Activated CD4-positive, alpha-beta T cell treated with anti-CD3 and anti-CD28 coated beads, Interleukin-2, amount 10 ng/mL, durations not matched to agents 7 days and 5 days (primary cell): ENCODE results near the gene LNX1. TPM values are rescaled to one million over a fixed set of nuclear protein-coding genes. Genes with fewer than 3 reads are reported as not detected.
"Not testable (repeated sequence)": the region's sequence is repeated elsewhere in the genome, so short reads cannot be mapped to it uniquely, and the experiment has no call there.

ENCODE experiments used
- CTCF ChIA-PET: fragments of 350-600 bp; sonication (Branson Sonifier 250); formaldehyde crosslinking; loops from one replicate; lab custom pipeline; 2021; ENCODE audit warnings: antibody characterized with exemption; lab: Charles Lee
- POLR2A ChIA-PET: fragments of 350-600 bp; sonication (Branson Sonifier 250); formaldehyde crosslinking; loops from one replicate; lab custom pipeline; 2021; ENCODE audit warnings: antibody characterized with exemption; lab: Charles Lee
- DNase-seq: peaks from one replicate; pipeline ENCODE4 v3.0.0-alpha.2; 2020
- H3K27ac Mint-ChIP-seq: one replicate; pipeline ENCODE4 v1.8.0; 2021; ENCODE audit warnings: mild to moderate bottlenecking, moderate library complexity, mixed read lengths
- H3K27me3 Mint-ChIP-seq: one replicate; pipeline ENCODE4 v1.8.0; 2021; ENCODE audit warnings: mixed read lengths
- H3K36me3 Mint-ChIP-seq: one replicate; pipeline ENCODE4 v1.8.0; 2021; ENCODE audit warnings: low read depth, mixed read lengths
- H3K4me1 Mint-ChIP-seq: one replicate; pipeline ENCODE4 v1.8.0; 2021; ENCODE audit warnings: mixed read lengths
- H3K4me3 Mint-ChIP-seq: one replicate; pipeline ENCODE4 v1.8.0; 2021; ENCODE audit warnings: mild to moderate bottlenecking, moderate library complexity, mixed read lengths
- H3K9me3 Mint-ChIP-seq: one replicate; pipeline ENCODE4 v1.8.0; 2021; ENCODE audit warnings: mixed read lengths
- total RNA-seq, 2 experiments: library from RNA; stranded (reverse); gene quantifications; one replicate each; pipeline ENCODE4 v1.2.3, GENCODE V29; 2021

LNX1 gene
- total RNA-seq, 2 experiments from 2014 or later: not detected

DNA sequence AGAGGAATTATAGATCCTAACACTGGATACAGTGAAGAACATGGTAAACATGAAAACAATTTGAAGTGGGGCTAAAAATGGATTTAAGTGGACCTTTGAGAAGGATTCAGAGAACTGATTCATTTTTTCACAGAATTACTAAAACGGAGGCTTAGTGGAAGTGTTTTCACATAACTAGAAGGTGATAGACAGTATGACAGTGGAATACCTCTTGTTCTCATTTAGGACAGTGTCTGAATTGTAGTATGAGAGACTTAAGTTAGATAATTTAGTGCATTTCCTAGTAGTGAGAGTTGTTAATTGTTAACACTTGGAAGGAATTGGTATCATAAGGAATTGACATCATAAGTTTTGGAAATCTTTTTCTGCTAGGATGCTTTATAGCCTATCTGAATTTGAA is 149.7 kb downstream of the LNX1 start:
- H3K27me3 Mint-ChIP-seq: no peaks in the 10 kb centered on the region
- no peaks in the 10 kb centered on the region for H3K9me3 Mint-ChIP-seq
- no peak overlapping the region for H3K27ac Mint-ChIP-seq
- no peak for DNase-seq
- no peak overlapping the region for H3K4me3 Mint-ChIP-seq
- H3K4me1 Mint-ChIP-seq: no peaks in the 10 kb centered on the region
- H3K36me3 Mint-ChIP-seq: peaks cover 50% of the 10 kb centered on the region
- ChIA-PET POLR2A (no interaction called here), CTCF (no interaction called here)

DNA sequence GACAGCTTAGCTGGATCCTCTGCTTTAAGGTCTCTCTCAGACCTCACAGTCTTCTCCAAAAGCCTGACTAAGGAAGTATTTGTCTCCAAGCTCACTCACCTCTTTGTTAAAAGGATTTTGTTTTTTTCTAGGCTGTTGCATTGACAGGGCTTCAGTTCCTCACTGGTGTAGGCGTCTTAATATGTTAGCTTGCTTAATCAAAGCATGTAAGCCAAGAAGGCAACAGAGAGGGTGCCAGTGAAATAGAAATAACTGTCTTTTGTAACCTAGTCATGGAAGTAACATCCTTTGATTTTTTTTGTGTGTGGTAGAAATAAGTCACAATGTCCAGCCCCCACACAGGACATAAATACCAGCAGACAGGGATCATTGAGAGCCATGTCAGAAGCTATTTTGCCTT is 155.0 kb downstream of the LNX1 start:
- no peaks in the 10 kb centered on the region for H3K27me3 Mint-ChIP-seq
- H3K9me3 Mint-ChIP-seq: no peaks in the 10 kb centered on the region
- H3K36me3 Mint-ChIP-seq: peaks cover 44% of the 10 kb centered on the region
- no peak overlapping the region for H3K27ac Mint-ChIP-seq
- no peak overlapping the region for H3K4me3 Mint-ChIP-seq
- no peak for DNase-seq
- POLR2A ChIA-PET: no interaction called here
- CTCF ChIA-PET: no interaction called here
- H3K4me1 Mint-ChIP-seq: peaks cover 4% of the 10 kb centered on the region

DNA sequence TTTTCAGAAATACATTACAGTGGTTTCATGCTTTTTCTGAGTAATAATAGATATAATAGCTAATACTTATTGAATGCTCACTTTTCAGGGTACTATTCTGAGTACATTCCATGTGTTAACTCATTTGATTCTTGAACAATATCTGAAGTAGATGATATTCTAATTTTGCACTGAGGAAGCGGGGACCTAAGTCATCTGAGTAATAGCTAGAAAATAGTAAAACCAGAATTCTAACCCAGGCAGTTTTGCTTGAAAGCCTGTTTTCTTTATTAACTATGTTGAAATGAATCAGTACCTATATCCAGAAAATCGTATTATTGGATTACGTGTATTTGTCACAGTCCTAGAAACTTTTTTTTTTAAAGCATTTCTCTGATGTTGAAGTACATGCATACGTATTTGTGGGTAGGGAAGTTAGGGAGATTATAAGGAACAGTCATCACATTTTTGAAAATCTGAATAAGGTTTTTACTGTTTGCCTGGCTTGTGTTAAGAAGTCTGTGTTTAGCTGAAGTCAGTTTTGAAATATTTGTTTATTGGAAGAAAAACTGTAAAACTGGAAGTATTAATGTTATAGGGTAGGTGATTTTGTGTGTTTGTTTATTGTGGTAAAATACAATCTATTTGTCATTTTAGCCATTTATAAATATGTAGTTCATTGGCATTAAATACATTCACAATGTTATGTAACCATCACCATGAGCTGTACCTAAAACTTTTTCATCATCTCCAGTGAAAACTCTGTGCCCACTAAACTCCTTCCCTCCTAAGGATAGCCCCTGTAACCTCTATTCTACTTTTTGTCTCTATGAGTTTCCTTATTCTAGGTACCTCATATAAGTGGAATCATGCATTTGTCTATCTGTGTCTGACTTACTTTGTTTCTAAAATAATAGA is 158.5 kb downstream of the LNX1 start:
- DNase-seq: no peak
- POLR2A ChIA-PET: no interaction called here
- no peak overlapping the region for H3K27ac Mint-ChIP-seq
- H3K4me3 Mint-ChIP-seq: no peak overlapping the region
- H3K27me3 Mint-ChIP-seq: no peaks in the 10 kb centered on the region
- H3K36me3 Mint-ChIP-seq: peaks cover 53% of the 10 kb centered on the region
- peaks cover 14% of the 10 kb centered on the region for H3K4me1 Mint-ChIP-seq
- CTCF ChIA-PET: interaction anchor here (1.0 kb wide), 1 partner anchor 21 kb away, joined by 4 read pairs; no protein-coding TSS in a partner anchor
- no peaks in the 10 kb centered on the region for H3K9me3 Mint-ChIP-seq

DNA sequence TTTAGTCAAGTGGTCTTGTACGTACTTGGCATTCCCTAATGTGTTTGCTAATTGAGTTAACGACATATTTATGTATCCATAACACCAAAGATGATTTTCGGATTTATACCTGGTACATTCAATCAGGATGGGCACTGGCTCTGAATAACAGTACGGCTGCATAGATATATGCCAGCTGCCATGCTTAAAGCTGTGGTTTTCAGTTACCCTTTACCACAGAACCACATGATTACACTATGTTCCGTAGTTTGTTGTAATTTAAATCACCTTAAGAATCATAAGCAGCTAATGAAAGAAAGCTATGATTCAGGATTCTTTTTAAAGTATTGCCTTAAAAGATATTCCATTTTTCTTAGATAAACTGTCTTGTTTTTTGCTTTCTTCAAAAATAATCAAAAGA is 160.2 kb downstream of the LNX1 start:
- CTCF ChIA-PET: interaction anchor here (0.8 kb wide), 1 partner anchor 12 kb away, joined by 3 read pairs; no protein-coding TSS in a partner anchor
- no peaks in the 10 kb centered on the region for H3K27me3 Mint-ChIP-seq
- H3K27ac Mint-ChIP-seq: no peak overlapping the region
- DNase-seq: no peak
- H3K4me3 Mint-ChIP-seq: no peak overlapping the region
- H3K9me3 Mint-ChIP-seq: no peaks in the 10 kb centered on the region
- peaks cover 14% of the 10 kb centered on the region for H3K4me1 Mint-ChIP-seq
- POLR2A ChIA-PET: no interaction called here
- peaks cover 44% of the 10 kb centered on the region for H3K36me3 Mint-ChIP-seq

DNA sequence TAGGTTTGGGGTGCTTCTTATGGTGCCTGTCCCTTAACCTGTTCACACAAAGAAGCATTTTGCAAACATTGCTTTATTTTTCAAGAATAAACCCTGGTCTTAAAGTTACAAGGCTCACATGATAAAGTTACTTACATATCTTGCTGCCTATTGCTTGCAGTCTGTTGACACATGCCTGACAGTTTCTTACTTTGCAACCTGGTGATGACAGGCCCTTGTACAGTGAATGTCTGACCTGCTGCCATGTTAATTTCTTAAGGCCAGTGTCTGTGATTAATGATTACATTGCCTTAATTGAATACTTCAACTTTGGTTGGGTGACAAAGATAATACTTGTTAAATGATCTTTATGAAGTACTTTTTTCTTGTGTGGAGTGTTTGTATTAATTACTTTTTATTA is 163.9 kb downstream of the LNX1 start:
- ChIA-PET POLR2A (no interaction called here), CTCF (no interaction called here)
- Mint-ChIP-seq H3K9me3 (no peaks in the 10 kb centered on the region), H3K4me3 (no peak overlapping the region), H3K27me3 (no peaks in the 10 kb centered on the region), H3K36me3 (peaks cover 31% of the 10 kb centered on the region), H3K27ac (no peak overlapping the region), H3K4me1 (peaks cover 14% of the 10 kb centered on the region)
- DNase-seq: no peak

DNA sequence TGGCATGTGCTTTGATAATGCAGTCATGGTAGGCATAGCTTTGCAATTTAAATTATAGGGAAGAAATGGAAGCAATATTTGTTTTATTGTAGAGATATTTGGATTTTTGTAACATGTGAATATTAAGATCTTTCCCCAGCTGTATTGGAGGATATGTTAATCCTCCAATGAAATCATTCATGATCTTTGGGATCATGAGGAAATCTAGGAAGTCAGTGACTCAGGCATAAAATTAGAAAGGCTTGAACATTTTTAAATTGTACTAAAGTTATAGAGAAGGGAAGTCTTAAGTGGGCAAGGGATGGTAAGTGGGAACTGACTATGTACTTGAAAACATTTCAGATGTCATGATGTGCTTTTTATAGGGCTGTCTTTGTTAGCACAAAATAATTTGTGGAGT is 167.0 kb downstream of the LNX1 start:
- H3K36me3 Mint-ChIP-seq: peaks cover 13% of the 10 kb centered on the region
- no peaks in the 10 kb centered on the region for H3K27me3 Mint-ChIP-seq
- no peaks in the 10 kb centered on the region for H3K4me1 Mint-ChIP-seq
- no peak overlapping the region for H3K4me3 Mint-ChIP-seq
- no peak overlapping the region for H3K27ac Mint-ChIP-seq
- H3K9me3 Mint-ChIP-seq: no peaks in the 10 kb centered on the region
- ChIA-PET CTCF (interaction anchor here (0.6 kb wide), 1 partner anchor 33 kb away, joined by 3 read pairs; no protein-coding TSS in a partner anchor), POLR2A (no interaction called here)
- no peak for DNase-seq

DNA sequence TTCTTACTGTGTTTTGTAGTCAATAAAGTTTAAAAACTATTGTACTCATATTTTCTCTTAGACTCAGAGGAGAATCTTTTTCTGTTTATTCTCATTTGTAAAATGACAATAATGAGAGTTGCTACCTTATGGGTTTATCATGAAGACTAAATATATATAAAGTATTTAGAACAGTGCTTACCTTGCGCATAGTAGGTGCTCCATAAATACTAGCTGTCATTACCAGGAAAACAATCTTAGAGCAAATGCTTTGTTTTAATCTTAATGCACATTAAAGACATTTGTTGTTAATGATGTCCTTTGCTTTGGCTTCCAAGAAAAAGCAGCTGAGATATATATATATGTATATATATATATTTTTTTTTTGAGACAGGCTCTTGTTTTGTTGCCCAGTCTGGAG is 168.9 kb downstream of the LNX1 start:
- H3K36me3 Mint-ChIP-seq: peaks cover 10% of the 10 kb centered on the region
- ChIA-PET CTCF (no interaction called here), POLR2A (no interaction called here)
- no peaks in the 10 kb centered on the region for H3K27me3 Mint-ChIP-seq
- DNase-seq: no peak
- no peak overlapping the region for H3K27ac Mint-ChIP-seq
- H3K4me3 Mint-ChIP-seq: no peak overlapping the region
- H3K9me3 Mint-ChIP-seq: no peaks in the 10 kb centered on the region
- H3K4me1 Mint-ChIP-seq: peaks cover 2% of the 10 kb centered on the region

DNA sequence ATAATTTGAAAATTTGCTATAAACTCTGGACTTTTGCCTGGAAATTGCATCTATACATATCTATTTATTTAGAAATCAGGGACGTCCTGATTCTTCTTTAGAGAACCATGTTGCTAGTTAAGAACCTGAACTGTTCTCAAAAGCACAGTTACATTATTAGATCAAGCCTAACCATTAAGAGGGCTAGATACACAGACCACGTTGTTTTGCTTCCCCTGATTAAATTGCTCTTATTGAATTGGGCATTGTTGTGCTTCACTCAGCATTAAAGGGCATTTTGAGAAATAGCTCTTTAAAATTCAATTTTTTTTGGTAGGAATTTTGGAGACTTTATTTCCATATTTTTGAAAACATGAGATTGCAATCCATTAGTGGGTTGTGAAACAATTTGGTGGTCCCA is 169.5 kb downstream of the LNX1 start:
- no peak for DNase-seq
- ChIA-PET POLR2A (no interaction called here), CTCF (no interaction called here)
- H3K9me3 Mint-ChIP-seq: no peaks in the 10 kb centered on the region
- H3K4me3 Mint-ChIP-seq: no peak overlapping the region
- H3K36me3 Mint-ChIP-seq: peaks cover 10% of the 10 kb centered on the region
- H3K27ac Mint-ChIP-seq: no peak overlapping the region
- peaks cover 2% of the 10 kb centered on the region for H3K4me1 Mint-ChIP-seq
- H3K27me3 Mint-ChIP-seq: no peaks in the 10 kb centered on the region

DNA sequence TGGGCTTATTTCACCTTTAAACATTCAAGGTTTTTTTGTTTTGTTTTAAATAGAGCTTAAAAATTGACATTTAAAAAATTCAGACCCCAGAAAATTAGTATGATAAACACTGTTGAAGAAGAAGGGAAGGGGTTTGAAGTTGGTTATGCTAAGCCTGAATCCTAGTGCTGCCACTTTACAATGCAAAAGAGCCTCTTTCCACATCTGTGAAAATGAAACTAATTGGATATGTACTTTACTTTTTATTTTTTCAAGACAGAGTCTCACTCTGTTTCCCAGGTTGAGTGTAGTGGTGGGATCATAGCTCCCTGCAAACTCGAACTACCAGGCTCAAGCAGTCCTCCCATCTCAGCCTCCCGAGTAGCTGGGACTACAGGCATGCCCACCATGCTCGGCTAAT is 172.1 kb downstream of the LNX1 start:
- no peak overlapping the region for H3K4me3 Mint-ChIP-seq
- CTCF ChIA-PET: interaction anchor here (1.4 to 1.5 kb wide), 2 partner anchors 12 to 815 kb away, joined by 3 read pairs; no protein-coding TSS in a partner anchor
- no peak overlapping the region for H3K27ac Mint-ChIP-seq
- DNase-seq: no peak
- peaks cover 22% of the 10 kb centered on the region for H3K36me3 Mint-ChIP-seq
- H3K27me3 Mint-ChIP-seq: no peaks in the 10 kb centered on the region
- POLR2A ChIA-PET: no interaction called here
- peaks cover 2% of the 10 kb centered on the region for H3K4me1 Mint-ChIP-seq
- no peaks in the 10 kb centered on the region for H3K9me3 Mint-ChIP-seq

DNA sequence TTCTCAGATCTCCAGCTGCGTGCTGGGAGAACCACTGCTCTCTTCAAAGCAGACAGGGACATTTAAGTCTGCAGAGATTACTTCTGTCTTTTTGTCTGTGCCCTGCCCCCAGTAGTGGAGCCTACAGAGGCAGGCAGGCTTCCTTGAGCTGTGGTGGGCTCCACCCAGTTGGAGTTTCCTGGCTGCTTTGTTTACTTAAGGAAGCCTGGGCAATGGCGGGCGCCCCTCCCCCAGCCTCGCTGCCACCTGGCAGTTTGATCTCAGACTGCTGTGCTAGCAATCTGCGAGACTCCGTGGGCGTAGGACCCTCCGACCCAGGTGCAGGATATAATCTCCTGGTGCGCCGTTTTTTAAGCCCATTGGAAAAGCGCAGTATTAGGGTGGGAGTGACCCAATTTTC is 181.8 kb downstream of the LNX1 start:
- CTCF ChIA-PET: not testable (repeated sequence)

More for the DNA sequence above, 181.8 kb downstream of the LNX1 start:
- H3K27me3 Mint-ChIP-seq, POLR2A ChIA-PET, H3K9me3 Mint-ChIP-seq, DNase-seq, H3K4me3 Mint-ChIP-seq, H3K27ac Mint-ChIP-seq: not testable (repeated sequence)
- Mint-ChIP-seq H3K36me3 (peaks cover 48% of the 10 kb centered on the region), H3K4me1 (peaks cover 30% of the 10 kb centered on the region)

Other genes with a start within 250 kb of the LNX1 start
- 10 to 100 TPM; 23.0 to 24.5 TPM for gene SCFD2, start 225.4 kb downstream of the LNX1 start, total RNA-seq
- gene FIP1L1, start 213.8 kb downstream of the LNX1 start, total RNA-seq: 10 to 100 TPM; 74.1 to 92.1 TPM